Keratinocyte (primary cell): ENCODE measurements around the gene CGNL1. TPM values are rescaled to one million over a fixed set of nuclear protein-coding genes. Genes with fewer than 3 reads are reported as not detected.

Experiments used
- DNase-seq: peaks from one replicate; pipeline ENCODE4 v3.0.0-alpha.2; 2011; ENCODE audit warnings: low read depth, missing footprints, low spot score
- FAIRE-seq: peaks from 2 replicates; lab custom pipeline; 2011; peaks lifted over from hg19 to GRCh38; lab: Jason Lieb, UNC
- H2AFZ ChIP-seq: 2 replicates; pipeline ENCODE4 v1.6.0; 2012; ENCODE audit warnings: low read length, control low read depth, inconsistent platforms; ENCODE audit not compliant: control insufficient read depth
- H3K27ac ChIP-seq: 2 replicates; pipeline ENCODE4 v1.5.1; 2011; ENCODE audit warnings: low read length; ENCODE audit not compliant: control insufficient read depth, insufficient read depth
- H3K27me3 ChIP-seq: 3 replicates; pipeline ENCODE4 v1.6.0; 2011; ENCODE audit warnings: low read length; ENCODE audit not compliant: control insufficient read depth, insufficient read depth; ENCODE audit errors: extremely low read depth
- H3K36me3 ChIP-seq, 2 experiments: 2 replicates in 1 of 2; 3 replicates in 1 of 2; pipeline ENCODE4 v1.5.1; 2011; ENCODE audit warnings: low read length in 2 of 2, mild to moderate bottlenecking in 1 of 2; ENCODE audit not compliant: control insufficient read depth in 2 of 2, insufficient read depth in 2 of 2; ENCODE audit errors: extremely low read depth in 1 of 2
- H3K4me1 ChIP-seq: 3 replicates; pipeline ENCODE4 v1.5.1; 2011; ENCODE audit warnings: low read length; ENCODE audit not compliant: control insufficient read depth, insufficient read depth; ENCODE audit errors: extremely low read depth
- H3K4me2 ChIP-seq: 3 replicates; pipeline ENCODE4 v1.6.0; 2011; ENCODE audit warnings: low read depth, low read length; ENCODE audit not compliant: control insufficient read depth, insufficient read depth; ENCODE audit errors: extremely low read depth
- H3K4me3 ChIP-seq, 3 experiments: fragments of 200-600 bp in 1 of 3; sonication (generic) in 1 of 3; 2 replicates in 2 of 3; 3 replicates in 1 of 3; pipeline ENCODE4 v1.5.1; 2011 to 2016; ENCODE audit warnings: low read length in 3 of 3, mild to moderate bottlenecking in 3 of 3, control low read depth in 2 of 3, inconsistent platforms in 1 of 3, low read depth in 1 of 3, mixed read lengths in 1 of 3, mixed run types in 1 of 3, moderate library complexity in 1 of 3; ENCODE audit not compliant: control insufficient read depth in 2 of 3, insufficient read depth in 2 of 3; ENCODE audit errors: extremely low read depth in 1 of 3
- H3K79me2 ChIP-seq: 2 replicates; pipeline ENCODE4 v1.6.0; 2012; ENCODE audit warnings: low read length; ENCODE audit not compliant: control insufficient read depth, insufficient read depth
- H3K9ac ChIP-seq: 3 replicates; pipeline ENCODE4 v1.6.0; 2011; ENCODE audit warnings: low read length; ENCODE audit not compliant: control insufficient read depth, insufficient read depth; ENCODE audit errors: extremely low read depth
- H3K9me1 ChIP-seq: 3 replicates; pipeline ENCODE4 v1.6.0; 2011; ENCODE audit warnings: low read length; ENCODE audit not compliant: control insufficient read depth, insufficient read depth; ENCODE audit errors: extremely low read depth
- H3K9me3 ChIP-seq: 2 replicates; pipeline ENCODE4 v1.5.1; 2012; ENCODE audit warnings: low read depth, low read length; ENCODE audit not compliant: control insufficient read depth
- H4K20me1 ChIP-seq: 3 replicates; pipeline ENCODE4 v1.6.0; 2011; ENCODE audit warnings: low read length; ENCODE audit not compliant: control insufficient read depth, insufficient read depth; ENCODE audit errors: extremely low read depth
- EZH2 ChIP-seq: IDR thresholded peaks from one replicate; pipeline ENCODE4 v1.6.1; 2012; ENCODE audit warnings: inconsistent platforms, mild to moderate bottlenecking, low read length, moderate library complexity
- dilution Hi-C: fragments of 300-500 bp; cut with MboI; formaldehyde crosslinking; loops from one replicate; pipeline ENCODE4 v1.7.0; 2020; ENCODE audit warnings: low sequenced_read_pairs; ENCODE audit not compliant: extremely low pct_ligation_motif_present
- polyA plus RNA-seq, 5 experiments: library from polyadenylated mRNA; depleted of rRNA in 3 of 5; stranded (reverse) in 3 of 5; stranded (forward) in 1 of 5; unstranded in 1 of 5; fragments of >200 nt; gene quantifications; 1 replicate in 1 of 5; 2 replicates in 3 of 5; 3 replicates in 1 of 5; pipeline versions ENCODE4 v1.2.1 to v1.2.3, GENCODE V29; 2011 to 2012; ENCODE audit warnings: missing spikeins in 2 of 5, low read depth in 1 of 5, low replicate concordance in 1 of 5
- TF ChIP-seq, protein P1 (sequence below), 3 experiments: IDR thresholded peaks in 1 of 3; conservative IDR thresholded peaks in 1 of 3; optimal IDR thresholded peaks in 1 of 3; 2 replicates in 2 of 3; 3 replicates in 1 of 3; pipeline versions ENCODE3 to v1.5.1; 2011; ENCODE audit warnings: low read length in 3 of 3, mild to moderate bottlenecking in 3 of 3, moderate library complexity in 2 of 3, control low read depth in 1 of 3, inconsistent platforms in 1 of 3; ENCODE audit not compliant: insufficient read depth in 2 of 3; ENCODE audit errors: extremely low read depth in 1 of 3

Gene CGNL1
- polyA plus RNA-seq, 1 donor (not counting 4 experiments of a cell fraction or from before 2014, with no cell fraction given) = 0.05 TPM

DNA sequence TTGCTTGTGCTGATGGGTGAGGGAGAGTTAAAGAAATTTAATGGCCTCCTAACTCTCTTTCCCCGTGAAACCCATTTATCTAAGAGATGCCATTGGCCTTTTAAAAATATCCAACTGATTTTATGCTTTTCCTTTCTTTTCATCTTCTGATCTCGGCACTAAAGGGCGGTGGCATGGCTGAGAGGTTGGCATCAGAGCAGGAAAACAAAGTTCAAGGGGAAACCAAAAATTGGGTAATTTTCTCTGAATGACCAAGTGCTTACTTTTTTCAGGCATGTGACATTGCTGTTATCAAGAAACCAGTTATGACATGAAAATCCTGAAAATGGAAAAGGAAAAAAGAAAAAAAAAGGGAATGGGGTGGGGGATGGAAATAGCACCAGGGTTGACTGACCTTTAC is 3.2 kb downstream of the CGNL1 start:
- H2AFZ ChIP-seq = no peak overlapping the region
- no peak for DNase-seq
- H3K4me3 ChIP-seq = no peak overlapping the region
- H3K79me2 ChIP-seq = no peaks in the 10 kb centered on the region
- H3K27me3 ChIP-seq = peaks cover 23% of the 10 kb centered on the region
- no peak overlapping the region for H3K9ac ChIP-seq
- no peaks in the 10 kb centered on the region for H4K20me1 ChIP-seq
- dilution Hi-C loops = no loop called here
- no peaks in the 10 kb centered on the region for H3K9me3 ChIP-seq
- no peak overlapping the region for H3K27ac ChIP-seq
- H3K36me3 ChIP-seq = no peaks in the 10 kb centered on the region
- TF ChIP-seq, protein P1, sequence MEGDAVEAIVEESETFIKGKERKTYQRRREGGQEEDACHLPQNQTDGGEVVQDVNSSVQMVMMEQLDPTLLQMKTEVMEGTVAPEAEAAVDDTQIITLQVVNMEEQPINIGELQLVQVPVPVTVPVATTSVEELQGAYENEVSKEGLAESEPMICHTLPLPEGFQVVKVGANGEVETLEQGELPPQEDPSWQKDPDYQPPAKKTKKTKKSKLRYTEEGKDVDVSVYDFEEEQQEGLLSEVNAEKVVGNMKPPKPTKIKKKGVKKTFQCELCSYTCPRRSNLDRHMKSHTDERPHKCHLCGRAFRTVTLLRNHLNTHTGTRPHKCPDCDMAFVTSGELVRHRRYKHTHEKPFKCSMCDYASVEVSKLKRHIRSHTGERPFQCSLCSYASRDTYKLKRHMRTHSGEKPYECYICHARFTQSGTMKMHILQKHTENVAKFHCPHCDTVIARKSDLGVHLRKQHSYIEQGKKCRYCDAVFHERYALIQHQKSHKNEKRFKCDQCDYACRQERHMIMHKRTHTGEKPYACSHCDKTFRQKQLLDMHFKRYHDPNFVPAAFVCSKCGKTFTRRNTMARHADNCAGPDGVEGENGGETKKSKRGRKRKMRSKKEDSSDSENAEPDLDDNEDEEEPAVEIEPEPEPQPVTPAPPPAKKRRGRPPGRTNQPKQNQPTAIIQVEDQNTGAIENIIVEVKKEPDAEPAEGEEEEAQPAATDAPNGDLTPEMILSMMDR (optimal IDR thresholded peaks at IDR 0.05 in 1 of 3, IDR thresholded peaks at IDR 0.05 in 1 of 3, conservative IDR thresholded peaks at IDR 0.05 in 1 of 3; ENCODE audit: extremely low read depth in 1 of 3, insufficient read depth in 2 of 3, low read length in 3 of 3) = no peak
- TF ChIP-seq EZH2 = no peak
- H3K4me1 ChIP-seq = peaks cover 4% of the 10 kb centered on the region
- no peak overlapping the region for H3K4me2 ChIP-seq
- H3K9me1 ChIP-seq = no peaks in the 10 kb centered on the region
- FAIRE-seq = no peak

GRCh38 chr15:57380854-57381253 is 4.5 kb downstream of the CGNL1 start:
- TF ChIP-seq EZH2 = no peak
- TF ChIP-seq, protein P1 (optimal IDR thresholded peaks at IDR 0.05 in 1 of 3, IDR thresholded peaks at IDR 0.05 in 1 of 3, conservative IDR thresholded peaks at IDR 0.05 in 1 of 3; ENCODE audit: extremely low read depth in 1 of 3, insufficient read depth in 2 of 3, low read length in 3 of 3) = no peak
- Histone ChIP-seq H4K20me1 (no peaks in the 10 kb centered on the region), H3K36me3 (no peaks in the 10 kb centered on the region), H3K4me2 (no peak overlapping the region), H3K27ac (no peak overlapping the region), H3K27me3 (peaks cover 13% of the 10 kb centered on the region), H2AFZ (no peak overlapping the region), H3K4me1 (peaks cover 4% of the 10 kb centered on the region), H3K79me2 (no peaks in the 10 kb centered on the region), H3K4me3 (no peak overlapping the region), H3K9me3 (no peaks in the 10 kb centered on the region), H3K9me1 (no peaks in the 10 kb centered on the region), H3K9ac (no peak overlapping the region)
- no peak for FAIRE-seq
- no peak for DNase-seq
- dilution Hi-C loops = no loop called here
